H1 (cell line): Measurements from ENCODE around the gene SH3YL1. TPM values are rescaled to one million over a fixed set of nuclear protein-coding genes. Genes with fewer than 3 reads are reported as not detected.

Experiments used
- CTCF ChIA-PET: fragments of 300-600 bp; sonication (Branson Sonifier 250); formaldehyde crosslinking; loops from one replicate; lab custom pipeline; 2021; ENCODE audit not compliant: partially characterized antibody; lab: Charles Lee
- POLR2A ChIA-PET: fragments of 300-600 bp; sonication (Branson Sonifier 250); formaldehyde crosslinking; loops from one replicate; lab custom pipeline; 2021; ENCODE audit warnings: inconsistent platforms; ENCODE audit not compliant: partially characterized antibody; lab: Charles Lee
- DNase-seq, 2 experiments: peaks; one replicate each; pipeline versions ENCODE4 v3.0.0 to v3.0.0-alpha.2; 2010 to 2022; ENCODE audit warnings: low spot score in 2 of 2, low read depth in 1 of 2, mixed read lengths in 1 of 2
- FAIRE-seq: peaks from 2 replicates; lab custom pipeline; 2011; peaks lifted over from hg19 to GRCh38; lab: Jason Lieb, UNC
- H2AFZ ChIP-seq: 2 replicates; pipeline ENCODE4 v1.8.1; 2012; ENCODE audit warnings: low read length, inconsistent platforms
- H2AK5ac ChIP-seq: 2 replicates; pipeline ENCODE4 v1.6.1; 2013; ENCODE audit warnings: low read depth, low read length
- H2BK120ac ChIP-seq: replicated peaks from 2 replicates; pipeline ENCODE3; 2013; ENCODE audit warnings: low read depth, low read length, inconsistent platforms
- H2BK12ac ChIP-seq: 2 replicates; pipeline ENCODE4 v1.6.1; 2013; ENCODE audit warnings: low read depth, low read length
- H2BK15ac ChIP-seq: 2 replicates; pipeline ENCODE4 v1.6.1; 2013; ENCODE audit warnings: low read length
- H2BK20ac ChIP-seq: 2 replicates; pipeline ENCODE4 v1.6.1; 2013; ENCODE audit warnings: low read length
- H2BK5ac ChIP-seq: 2 replicates; pipeline ENCODE4 v1.6.1; 2013; ENCODE audit warnings: low read depth, low read length
- H3K14ac ChIP-seq: 2 replicates; pipeline ENCODE4 v1.6.1; 2013; ENCODE audit warnings: inconsistent platforms; ENCODE audit not compliant: insufficient read length
- H3K18ac ChIP-seq: 2 replicates; pipeline ENCODE4 v1.6.1; 2013; ENCODE audit warnings: low read length; ENCODE audit errors: extremely low read depth
- H3K23ac ChIP-seq: 2 replicates; pipeline ENCODE4 v1.6.1; 2013; ENCODE audit warnings: inconsistent platforms; ENCODE audit not compliant: insufficient read length
- H3K23me2 ChIP-seq: 2 replicates; pipeline ENCODE4 v1.6.1; 2013; ENCODE audit warnings: low read depth, low read length
- H3K27ac ChIP-seq: 2 replicates; pipeline ENCODE4 v1.6.1; 2011; ENCODE audit warnings: low read depth, low read length, inconsistent platforms
- H3K27me3 ChIP-seq, 4 experiments: replicated peaks in 1 of 4; 1 replicate in 1 of 4; 2 replicates in 3 of 4; pipeline versions ENCODE4 v1.6.1 to v1.8.1; 2011 to 2013; ENCODE audit warnings: low read length in 3 of 4, mild to moderate bottlenecking in 3 of 4, inconsistent platforms in 2 of 4, mixed read lengths in 2 of 4, moderate library complexity in 1 of 4; ENCODE audit not compliant: control insufficient read depth in 3 of 4, insufficient read depth in 3 of 4; ENCODE audit errors: extremely low read depth in 1 of 4
- H3K36me3 ChIP-seq, 4 experiments: 2 replicates each; pipeline versions ENCODE4 v1.6.1 to v1.8.1; 2011 to 2013; ENCODE audit warnings: mild to moderate bottlenecking in 4 of 4, low read length in 3 of 4, moderate library complexity in 2 of 4, control low read depth in 1 of 4, inconsistent platforms in 1 of 4; ENCODE audit not compliant: insufficient read depth in 4 of 4, control insufficient read depth in 2 of 4
- H3K4ac ChIP-seq: replicated peaks from 2 replicates; pipeline ENCODE3; 2013; ENCODE audit warnings: low read length, low read depth, mixed read lengths, inconsistent platforms; ENCODE audit not compliant: insufficient read length
- H3K4me1 ChIP-seq, 4 experiments: replicated peaks in 1 of 4; 1 replicate in 1 of 4; 2 replicates in 3 of 4; pipeline versions ENCODE4 v1.6.1 to v1.8.1; 2011 to 2013; ENCODE audit warnings: low read length in 3 of 4, inconsistent platforms in 2 of 4, mixed read lengths in 1 of 4; ENCODE audit not compliant: insufficient read depth in 4 of 4, control insufficient read depth in 3 of 4
- H3K4me2 ChIP-seq, 2 experiments: 2 replicates each; pipeline versions ENCODE4 v1.6.1 to v1.8.1; 2011 to 2013; ENCODE audit warnings: low read depth in 2 of 2, low read length in 2 of 2, control low read depth in 1 of 2, inconsistent platforms in 1 of 2, mild to moderate bottlenecking in 1 of 2; ENCODE audit not compliant: insufficient read depth in 1 of 2
- H3K4me3 ChIP-seq, 4 experiments: fragments of 200-600, 300-600 bp in 1 of 4; sonication (generic), shearing (Covaris generic), sonication (Bioruptor Twin) in 1 of 4; 2 replicates each; pipeline versions ENCODE4 v1.5.1 to v1.8.1; 2011 to 2016; ENCODE audit warnings: low read length in 4 of 4, low read depth in 3 of 4, control low read depth in 2 of 4, inconsistent platforms in 2 of 4, mild to moderate bottlenecking in 2 of 4, mixed read lengths in 1 of 4, moderate library complexity in 1 of 4; ENCODE audit not compliant: insufficient read depth in 2 of 4; ENCODE audit errors: extremely low read depth in 1 of 4
- H3K56ac ChIP-seq: replicated peaks from 2 replicates; pipeline ENCODE3; 2013; ENCODE audit warnings: low read depth, mild to moderate bottlenecking, mixed read lengths, low read length, inconsistent platforms; ENCODE audit not compliant: insufficient read length
- H3K79me1 ChIP-seq: 2 replicates; pipeline ENCODE4 v1.6.1; 2013; ENCODE audit warnings: low read depth, low read length, control low read depth
- H3K79me2 ChIP-seq, 2 experiments: 2 replicates each; pipeline versions ENCODE4 v1.6.1 to v1.8.1; 2012 to 2013; ENCODE audit warnings: low read length in 2 of 2, mild to moderate bottlenecking in 2 of 2, inconsistent platforms in 1 of 2; ENCODE audit not compliant: insufficient read depth in 2 of 2, control insufficient read depth in 1 of 2
- H3K9ac ChIP-seq, 4 experiments: replicated peaks in 1 of 4; 1 replicate in 1 of 4; 2 replicates in 3 of 4; pipeline versions ENCODE4 v1.6.1 to v1.8.1; 2011 to 2013; ENCODE audit warnings: low read depth in 3 of 4, low read length in 3 of 4, control low read depth in 2 of 4, mild to moderate bottlenecking in 2 of 4, moderate library complexity in 2 of 4, inconsistent platforms in 1 of 4; ENCODE audit errors: extremely low read depth in 1 of 4
- H3K9me3 ChIP-seq, 2 experiments: 2 replicates each; pipeline versions ENCODE4 v1.6.1 to v1.8.1; 2012 to 2013; ENCODE audit warnings: mild to moderate bottlenecking in 2 of 2, moderate library complexity in 2 of 2, control low read depth in 1 of 2, inconsistent platforms in 1 of 2, low read depth in 1 of 2, low read length in 1 of 2, mixed read lengths in 1 of 2; ENCODE audit not compliant: insufficient read depth in 2 of 2
- H4K20me1 ChIP-seq, 2 experiments: replicated peaks in 1 of 2; 2 replicates each; pipeline versions ENCODE3 to v1.8.1; 2011 to 2013; ENCODE audit warnings: inconsistent platforms in 2 of 2, low read length in 2 of 2, mild to moderate bottlenecking in 1 of 2; ENCODE audit not compliant: insufficient read depth in 2 of 2, control insufficient read depth in 1 of 2
- H4K5ac ChIP-seq: 2 replicates; pipeline ENCODE4 v1.6.1; 2013; ENCODE audit warnings: low read length, low read depth, mixed read lengths, inconsistent platforms; ENCODE audit not compliant: insufficient read length
- H4K8ac ChIP-seq: 2 replicates; pipeline ENCODE4 v1.8.0; 2013; ENCODE audit warnings: mild to moderate bottlenecking, moderate library complexity, low read length, inconsistent platforms; ENCODE audit not compliant: insufficient read depth; ENCODE audit errors: extremely low read depth
- H4K91ac ChIP-seq: replicated peaks from 2 replicates; pipeline ENCODE3; 2013; ENCODE audit warnings: low read length, mixed read lengths, inconsistent platforms; ENCODE audit not compliant: insufficient read length
- ATF2 ChIP-seq: IDR thresholded peaks from 2 replicates; pipeline ENCODE4 v1.6.1; 2012; ENCODE audit warnings: low read length, inconsistent platforms
- KDM4A ChIP-seq: IDR thresholded peaks from one replicate; pipeline ENCODE4 v1.7.1; 2012; ENCODE audit warnings: low read depth, mild to moderate bottlenecking, moderate library complexity, low read length, inconsistent platforms; ENCODE audit not compliant: severe bottlenecking
- MAX ChIP-seq: IDR thresholded peaks from 2 replicates; pipeline ENCODE4 v1.6.1; 2012; ENCODE audit warnings: inconsistent platforms
- POU5F1 ChIP-seq: IDR thresholded peaks from 2 replicates; pipeline ENCODE4 v1.6.1; 2011; ENCODE audit warnings: low read depth, mild to moderate bottlenecking, low read length, moderate library complexity
- RBBP5 ChIP-seq: IDR thresholded peaks from 2 replicates; pipeline ENCODE4 v1.7.1; 2012; ENCODE audit warnings: low read depth, mild to moderate bottlenecking, inconsistent platforms, low read length, moderate library complexity, borderline replicate concordance
- SIX5 ChIP-seq: IDR thresholded peaks from 2 replicates; pipeline ENCODE4 v1.6.1; 2011; ENCODE audit warnings: mild to moderate bottlenecking, low read depth, low read length
- SP2 ChIP-seq: IDR thresholded peaks from 2 replicates; pipeline ENCODE4 v1.6.1; 2012; ENCODE audit warnings: mild to moderate bottlenecking, low read length, inconsistent platforms
- WGBS, 2 experiments: shearing (Covaris generic) in 1 of 2; methylation state at CpG; one replicate each; pipeline versions ENCODE4 v1.1.6 to v1.1.7; 2013 to 2015; ENCODE audit warnings: low lambda C conversion rate in 2 of 2, mixed read lengths in 2 of 2, inconsistent platforms in 1 of 2, low coverage in 1 of 2, missing lambda C conversion rate in 1 of 2; ENCODE audit not compliant: insufficient replicate concordance in 2 of 2, insufficient coverage in 1 of 2, insufficient read length in 1 of 2; ENCODE audit errors: extremely low coverage in 1 of 2, missing lambda C conversion rate in 1 of 2; 5-methylcytosine and 5-hydroxymethylcytosine counted together
- polyA plus RNA-seq, 7 experiments: library from polyadenylated mRNA; depleted of rRNA in 3 of 7; stranded (reverse) in 5 of 7; unstranded in 2 of 7; fragments of >200 nt in 5 of 7; fragments of 200-250 nt in 2 of 7; gene quantifications; 1 replicate in 5 of 7; 2 replicates in 1 of 7; 4 replicates in 1 of 7; pipeline versions ENCODE4 v1.2.1 to v1.2.3, GENCODE V29; 2011 to 2013; ENCODE audit warnings: missing spikeins in 2 of 7, mixed read lengths in 2 of 7
- total RNA-seq: library from RNA; stranded (reverse); fragmentation: NEBNext Ultra II Directional; extraction: Animal tissue kit (Norgen Biotek cat#: 25700); gene quantifications from 2 replicates; pipeline ENCODE4 v1.2.1, GENCODE V29; 2021
- TF ChIP-seq, protein P1 (sequence below): IDR thresholded peaks from 2 replicates; pipeline ENCODE4 v1.6.1; 2012; ENCODE audit warnings: inconsistent platforms

SH3YL1 gene
- total and polyA plus RNA-seq, 2 of the 8 experiments (the other 6 are each of a cell fraction or from before 2014, with no cell fraction given): 13.6 to 37.2 TPM

- WGBS, 2 experiments: 1% methylated on average over 36 of the region's 128 CpGs; no CpG with 5 or more reads in 1 of the 2 experiments
- POLR2A ChIA-PET: interaction anchor here (1.2 to 1.9 kb wide), 4 partner anchors 12 to 23 kb away, joined by 3 to 8 read pairs (median 4); partner anchors contain the start of gene ACP1
- no peak within 1 kb of the TSS for H3K9ac ChIP-seq
- TF ChIP-seq MAX: peak; percentile 88
- TF ChIP-seq SIX5: no peak
- TF ChIP-seq POU5F1: no peak
- TF ChIP-seq SP2: no peak
- no peak for TF ChIP-seq ATF2
- TF ChIP-seq, protein P1, sequence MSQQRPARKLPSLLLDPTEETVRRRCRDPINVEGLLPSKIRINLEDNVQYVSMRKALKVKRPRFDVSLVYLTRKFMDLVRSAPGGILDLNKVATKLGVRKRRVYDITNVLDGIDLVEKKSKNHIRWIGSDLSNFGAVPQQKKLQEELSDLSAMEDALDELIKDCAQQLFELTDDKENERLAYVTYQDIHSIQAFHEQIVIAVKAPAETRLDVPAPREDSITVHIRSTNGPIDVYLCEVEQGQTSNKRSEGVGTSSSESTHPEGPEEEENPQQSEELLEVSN: peak; percentile 60
- peak; percentile 82 for TF ChIP-seq KDM4A
- TF ChIP-seq RBBP5: 0 out of 2 replicates have a peak, but pooled peaks have one; percentile 27
Observed at GRCh38 chr2:287911-288757, 24.3 kb upstream of the SH3YL1 start, which contains the start of gene ALKAL2. Gene ALKAL2, minus strand, starts transcription at chr2:288091. Its CDS starts 256 bp downstream, at chr2:287835.

More at GRCh38 chr2:287911-288757, 24.3 kb upstream of the SH3YL1 start, which contains the start of gene ALKAL2:
- no peaks in the 10 kb centered on the region for H3K79me2 ChIP-seq
- H3K18ac ChIP-seq: no peak within 1 kb of the TSS; the same call in 1 of the 2 replicates
- H2BK15ac ChIP-seq: no peak within 1 kb of the TSS
- peak within 1 kb of the TSS; percentile 1 for H4K8ac ChIP-seq
- H4K5ac ChIP-seq: no peak within 1 kb of the TSS
- H3K36me3 ChIP-seq: no peaks in the 10 kb centered on the region
- H3K23me2 ChIP-seq: peaks cover 8% of the 10 kb centered on the region; the same call in 1 of the 2 replicates
- H3K14ac ChIP-seq: no peak within 1 kb of the TSS
- peak within 1 kb of the TSS; percentile 42 to 70 (median 49) for H3K4me3 ChIP-seq
- no peak within 1 kb of the TSS for H3K4ac ChIP-seq
- H3K79me1 ChIP-seq: no peaks in the 10 kb centered on the region
- no peak within 1 kb of the TSS for H2BK120ac ChIP-seq
- H2AK5ac ChIP-seq: no peak within 1 kb of the TSS
- peaks cover 0 to 2% of the 10 kb centered on the region in 2 experiments; a peak in 1 of 4 replicates for H3K9me3 ChIP-seq
- H3K56ac ChIP-seq: no peak within 1 kb of the TSS
- no peak within 1 kb of the TSS for H2BK5ac ChIP-seq
- H3K23ac ChIP-seq: no peak within 1 kb of the TSS
- H2AFZ ChIP-seq: no peak within 1 kb of the TSS
- H4K20me1 ChIP-seq: peaks cover 2 to 7% of the 10 kb centered on the region in 2 experiments
- no peak within 1 kb of the TSS for H2BK12ac ChIP-seq
- CTCF ChIA-PET: interaction anchor here (0.6 to 2.4 kb wide), 4 partner anchors 14 to 196 kb away, joined by 3 to 9 read pairs (median 6); no protein-coding TSS in a partner anchor
- DNase-seq (peak in 1 of 2 experiments; percentile 70), FAIRE-seq (no peak)
- H3K4me2 ChIP-seq: peak within 1 kb of the TSS; percentile 85 to 96
- peaks cover 9 to 48% (median 33%) of the 10 kb centered on the region in 4 experiments for H3K27me3 ChIP-seq
- no peak within 1 kb of the TSS for H3K27ac ChIP-seq
- no peak within 1 kb of the TSS for H4K91ac ChIP-seq
- peaks cover 6 to 29% (median 18%) of the 10 kb centered on the region in 4 experiments for H3K4me1 ChIP-seq
- H2BK20ac ChIP-seq: no peak within 1 kb of the TSS
